ENCODE results near the gene GGCT.

The GGCT gene

GRCh38 chr7:30526163-30526562, 21.5 kb upstream of the GGCT start:
- Histone ChIP-seq H3K4me3 (ENCODE audit: insufficient read depth, low read length, poor library complexity, severe bottlenecking) (no peak overlapping the region), H3K79me2 (ENCODE audit: insufficient read depth, low read length) (no peaks in the 10 kb centered on the region), H3K27ac (ENCODE audit: low read depth, low read length) (no peak overlapping the region), H3K9ac (ENCODE audit: low read length) (no peak overlapping the region), H3K9me2 (replicated peaks; ENCODE audit: insufficient read depth, low read length) (no peaks in the 10 kb centered on the region), H3F3A (ENCODE audit: insufficient read depth) (no peaks in the 10 kb centered on the region), H3K27me3 (ENCODE audit: low read length) (no peaks in the 10 kb centered on the region), H3K9me3 (ENCODE audit: insufficient read depth, low read length) (no peaks in the 10 kb centered on the region), H3K36me3 (ENCODE audit: low read length) (no peaks in the 10 kb centered on the region), H3K4me2 (ENCODE audit: low read depth, low read length, poor library complexity, severe bottlenecking) (no peak overlapping the region), H4K20me1 (ENCODE audit: low read depth, low read length) (no peaks in the 10 kb centered on the region), H2AFZ (ENCODE audit: low read depth, low read length, severe bottlenecking) (no peak overlapping the region)
- TF ChIP-seq, protein P1, sequence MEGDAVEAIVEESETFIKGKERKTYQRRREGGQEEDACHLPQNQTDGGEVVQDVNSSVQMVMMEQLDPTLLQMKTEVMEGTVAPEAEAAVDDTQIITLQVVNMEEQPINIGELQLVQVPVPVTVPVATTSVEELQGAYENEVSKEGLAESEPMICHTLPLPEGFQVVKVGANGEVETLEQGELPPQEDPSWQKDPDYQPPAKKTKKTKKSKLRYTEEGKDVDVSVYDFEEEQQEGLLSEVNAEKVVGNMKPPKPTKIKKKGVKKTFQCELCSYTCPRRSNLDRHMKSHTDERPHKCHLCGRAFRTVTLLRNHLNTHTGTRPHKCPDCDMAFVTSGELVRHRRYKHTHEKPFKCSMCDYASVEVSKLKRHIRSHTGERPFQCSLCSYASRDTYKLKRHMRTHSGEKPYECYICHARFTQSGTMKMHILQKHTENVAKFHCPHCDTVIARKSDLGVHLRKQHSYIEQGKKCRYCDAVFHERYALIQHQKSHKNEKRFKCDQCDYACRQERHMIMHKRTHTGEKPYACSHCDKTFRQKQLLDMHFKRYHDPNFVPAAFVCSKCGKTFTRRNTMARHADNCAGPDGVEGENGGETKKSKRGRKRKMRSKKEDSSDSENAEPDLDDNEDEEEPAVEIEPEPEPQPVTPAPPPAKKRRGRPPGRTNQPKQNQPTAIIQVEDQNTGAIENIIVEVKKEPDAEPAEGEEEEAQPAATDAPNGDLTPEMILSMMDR (IDR thresholded peaks at IDR 0.05; ENCODE audit: insufficient read depth, low read length, poor library complexity, severe bottlenecking) = no peak
- no peak for TF ChIP-seq EZH2phosphoT487 (conservative IDR thresholded peaks at IDR 0.05; ENCODE audit: low read length)

DNA sequence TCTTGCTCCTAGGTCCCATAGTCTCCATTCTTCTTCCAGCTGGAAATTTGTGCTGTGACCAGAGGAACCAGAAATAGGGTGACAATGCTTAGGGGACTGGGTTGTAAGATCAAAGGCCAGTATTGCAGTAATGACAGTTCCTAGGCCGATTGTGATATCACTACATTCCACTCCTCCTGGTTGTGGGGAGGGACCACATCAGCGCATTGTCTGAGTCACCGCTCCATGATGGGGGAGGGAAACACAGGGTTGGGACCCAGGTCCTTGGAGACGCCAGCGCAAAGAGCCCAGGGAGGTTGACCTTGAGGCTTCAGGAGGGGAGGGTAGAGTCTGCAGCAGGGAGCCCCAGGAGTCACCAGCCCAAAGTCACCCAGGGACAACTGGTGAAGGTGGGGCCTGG, 20.8 kb upstream of the GGCT start:
- no peak overlapping the region for H3K27ac ChIP-seq (ENCODE audit: low read depth, low read length)
- no peaks in the 10 kb centered on the region for H3K79me2 ChIP-seq (ENCODE audit: insufficient read depth, low read length)
- H3K4me3 ChIP-seq (ENCODE audit: insufficient read depth, low read length, poor library complexity, severe bottlenecking) = no peak overlapping the region
- no peaks in the 10 kb centered on the region for H3K36me3 ChIP-seq (ENCODE audit: low read length)
- H3K9me2 ChIP-seq (replicated peaks; ENCODE audit: insufficient read depth, low read length) = no peaks in the 10 kb centered on the region
- H3F3A ChIP-seq (ENCODE audit: insufficient read depth) = no peaks in the 10 kb centered on the region
- H3K4me2 ChIP-seq (ENCODE audit: low read depth, low read length, poor library complexity, severe bottlenecking) = no peak overlapping the region
- no peaks in the 10 kb centered on the region for H3K9me3 ChIP-seq (ENCODE audit: insufficient read depth, low read length)
- H3K27me3 ChIP-seq (ENCODE audit: low read length) = no peaks in the 10 kb centered on the region
- no peak overlapping the region for H3K9ac ChIP-seq (ENCODE audit: low read length)
- TF ChIP-seq EZH2phosphoT487 (conservative IDR thresholded peaks at IDR 0.05; ENCODE audit: low read length) = no peak
- TF ChIP-seq, protein P1 (IDR thresholded peaks at IDR 0.05; ENCODE audit: insufficient read depth, low read length, poor library complexity, severe bottlenecking) = no peak
- no peaks in the 10 kb centered on the region for H4K20me1 ChIP-seq (ENCODE audit: low read depth, low read length)
- no peak overlapping the region for H2AFZ ChIP-seq (ENCODE audit: low read depth, low read length, severe bottlenecking)

DNA sequence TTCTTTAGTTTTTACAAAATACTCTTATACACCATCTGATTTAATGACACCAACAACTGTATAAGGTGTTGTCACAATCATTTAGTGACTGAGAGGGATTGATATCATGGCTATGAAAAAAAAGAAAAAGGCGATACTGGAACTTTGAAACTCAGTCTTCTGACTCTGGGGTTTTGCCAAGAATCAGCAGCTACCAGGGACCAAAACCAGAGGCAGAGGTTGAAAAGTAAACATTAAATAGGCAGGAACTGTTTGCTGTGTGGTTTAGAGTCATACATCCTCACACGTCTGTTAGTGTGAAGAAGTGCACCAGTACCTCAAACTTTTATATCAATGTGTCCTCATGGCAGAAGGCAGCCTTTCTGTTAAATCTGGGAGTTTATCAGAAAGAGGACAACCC, 19.9 kb upstream of the GGCT start:
- no peaks in the 10 kb centered on the region for H3K27me3 ChIP-seq (ENCODE audit: low read length)
- H3K9me3 ChIP-seq (ENCODE audit: insufficient read depth, low read length) = no peaks in the 10 kb centered on the region
- H3K4me2 ChIP-seq (ENCODE audit: low read depth, low read length, poor library complexity, severe bottlenecking) = no peak overlapping the region
- no peaks in the 10 kb centered on the region for H3F3A ChIP-seq (ENCODE audit: insufficient read depth)
- no peaks in the 10 kb centered on the region for H3K79me2 ChIP-seq (ENCODE audit: insufficient read depth, low read length)
- H4K20me1 ChIP-seq (ENCODE audit: low read depth, low read length) = no peaks in the 10 kb centered on the region
- H3K4me3 ChIP-seq (ENCODE audit: insufficient read depth, low read length, poor library complexity, severe bottlenecking) = no peak overlapping the region
- H3K9ac ChIP-seq (ENCODE audit: low read length) = no peak overlapping the region
- no peak overlapping the region for H2AFZ ChIP-seq (ENCODE audit: low read depth, low read length, severe bottlenecking)
- no peaks in the 10 kb centered on the region for H3K9me2 ChIP-seq (replicated peaks; ENCODE audit: insufficient read depth, low read length)
- TF ChIP-seq, protein P1 (IDR thresholded peaks at IDR 0.05; ENCODE audit: insufficient read depth, low read length, poor library complexity, severe bottlenecking) = no peak
- no peak for TF ChIP-seq EZH2phosphoT487 (conservative IDR thresholded peaks at IDR 0.05; ENCODE audit: low read length)
- no peak overlapping the region for H3K27ac ChIP-seq (ENCODE audit: low read depth, low read length)
- H3K36me3 ChIP-seq (ENCODE audit: low read length) = no peaks in the 10 kb centered on the region
